ENCODE results near the gene TLR3.
"Not testable (repeated sequence)": the region's sequence is repeated elsewhere in the genome, so short reads cannot be mapped to it uniquely, and the experiment has no call there.

TLR3 gene

GRCh38 chr4:186040316-186040715 is 28.6 kb upstream of the TLR3 start:
- Histone ChIP-seq H3K27ac (no peak overlapping the region), H3K9me3 (ENCODE audit: control insufficient read depth, low read length) (no peaks in the 10 kb centered on the region), H3K4me3 (ENCODE audit: low read depth, low read length) (no peak overlapping the region), H3K36me3 (ENCODE audit: control insufficient read depth, insufficient read depth, low read length) (no peaks in the 10 kb centered on the region), H2AFZ (no peak overlapping the region), H3K79me2 (no peaks in the 10 kb centered on the region), H3K9ac (no peak overlapping the region), H3K4me1 (no peaks in the 10 kb centered on the region), H3K4me2 (ENCODE audit: low read length) (no peak overlapping the region), H3K27me3 (ENCODE audit: control insufficient read depth, insufficient read depth, low read length) (no peaks in the 10 kb centered on the region)
- TF ChIP-seq CTCF (IDR thresholded peaks at IDR 0.05), result no peak

- H3K9ac ChIP-seq; H3K4me3 ChIP-seq (ENCODE audit: low read depth, low read length); H3K27me3 ChIP-seq (ENCODE audit: control insufficient read depth, insufficient read depth, low read length); H3K4me1 ChIP-seq; H3K9me3 ChIP-seq (ENCODE audit: control insufficient read depth, low read length); H3K36me3 ChIP-seq (ENCODE audit: control insufficient read depth, insufficient read depth, low read length); H2AFZ ChIP-seq; H3K27ac ChIP-seq; H3K79me2 ChIP-seq; H3K4me2 ChIP-seq (ENCODE audit: low read length): not testable (repeated sequence)
Measured at GRCh38 chr4:186047501-186047900, 21.5 kb upstream of the TLR3 start.

GRCh38 chr4:186050135-186050534 is 18.8 kb upstream of the TLR3 start:
- H3K36me3 ChIP-seq (ENCODE audit: control insufficient read depth, insufficient read depth, low read length); H3K4me2 ChIP-seq (ENCODE audit: low read length); H3K9ac ChIP-seq; H3K9me3 ChIP-seq (ENCODE audit: control insufficient read depth, low read length); H3K4me3 ChIP-seq (ENCODE audit: low read depth, low read length); H2AFZ ChIP-seq; H3K27ac ChIP-seq; H3K27me3 ChIP-seq (ENCODE audit: control insufficient read depth, insufficient read depth, low read length); H3K4me1 ChIP-seq; H3K79me2 ChIP-seq: not testable (repeated sequence)

GRCh38 chr4:186051096-186051495 is 17.9 kb upstream of the TLR3 start:
- Histone ChIP-seq H2AFZ (no peak overlapping the region), H3K9ac (no peak overlapping the region), H3K27me3 (ENCODE audit: control insufficient read depth, insufficient read depth, low read length) (no peaks in the 10 kb centered on the region), H3K4me3 (ENCODE audit: low read depth, low read length) (no peak overlapping the region), H3K4me1 (no peaks in the 10 kb centered on the region), H3K79me2 (no peaks in the 10 kb centered on the region), H3K4me2 (ENCODE audit: low read length) (no peak overlapping the region), H3K36me3 (ENCODE audit: control insufficient read depth, insufficient read depth, low read length) (no peaks in the 10 kb centered on the region), H3K27ac (no peak overlapping the region), H3K9me3 (ENCODE audit: control insufficient read depth, low read length) (no peaks in the 10 kb centered on the region)
- TF ChIP-seq CTCF (IDR thresholded peaks at IDR 0.05), result no peak

- Histone ChIP-seq H3K4me3 (ENCODE audit: low read depth, low read length) (no peak overlapping the region), H3K4me2 (ENCODE audit: low read length) (no peak overlapping the region), H3K27me3 (ENCODE audit: control insufficient read depth, insufficient read depth, low read length) (no peaks in the 10 kb centered on the region), H3K79me2 (no peaks in the 10 kb centered on the region), H3K9ac (no peak overlapping the region), H3K27ac (no peak overlapping the region), H3K36me3 (ENCODE audit: control insufficient read depth, insufficient read depth, low read length) (no peaks in the 10 kb centered on the region), H2AFZ (no peak overlapping the region), H3K9me3 (ENCODE audit: control insufficient read depth, low read length) (no peaks in the 10 kb centered on the region), H3K4me1 (no peaks in the 10 kb centered on the region)
- TF ChIP-seq CTCF (IDR thresholded peaks at IDR 0.05), result no peak
Measured at GRCh38 chr4:186058253-186058979, 10.5 kb upstream of the TLR3 start.

GRCh38 chr4:186058980-186059316 is 10.0 kb upstream of the TLR3 start:
- Histone ChIP-seq H3K9ac (no peak overlapping the region), H3K4me2 (ENCODE audit: low read length) (no peak overlapping the region), H3K27ac (no peak overlapping the region), H3K27me3 (ENCODE audit: control insufficient read depth, insufficient read depth, low read length) (no peaks in the 10 kb centered on the region), H2AFZ (no peak overlapping the region), H3K36me3 (ENCODE audit: control insufficient read depth, insufficient read depth, low read length) (no peaks in the 10 kb centered on the region), H3K4me3 (ENCODE audit: low read depth, low read length) (no peak overlapping the region), H3K4me1 (no peaks in the 10 kb centered on the region), H3K79me2 (no peaks in the 10 kb centered on the region), H3K9me3 (ENCODE audit: control insufficient read depth, low read length) (no peaks in the 10 kb centered on the region)
- TF ChIP-seq CTCF (IDR thresholded peaks at IDR 0.05), result no peak
